HG03378 (cell line): ENCODE measurements around the gene ZNF175.

Source experiments
- ATAC-seq: cut with Tn5 transposase; IDR thresholded peaks from one replicate; pipeline ENCODE4 v1.9.1; 2021; ENCODE audit warnings: mild to moderate bottlenecking, moderate library complexity; ENCODE audit not compliant: unreplicated experiment

The ZNF175 gene

DNA sequence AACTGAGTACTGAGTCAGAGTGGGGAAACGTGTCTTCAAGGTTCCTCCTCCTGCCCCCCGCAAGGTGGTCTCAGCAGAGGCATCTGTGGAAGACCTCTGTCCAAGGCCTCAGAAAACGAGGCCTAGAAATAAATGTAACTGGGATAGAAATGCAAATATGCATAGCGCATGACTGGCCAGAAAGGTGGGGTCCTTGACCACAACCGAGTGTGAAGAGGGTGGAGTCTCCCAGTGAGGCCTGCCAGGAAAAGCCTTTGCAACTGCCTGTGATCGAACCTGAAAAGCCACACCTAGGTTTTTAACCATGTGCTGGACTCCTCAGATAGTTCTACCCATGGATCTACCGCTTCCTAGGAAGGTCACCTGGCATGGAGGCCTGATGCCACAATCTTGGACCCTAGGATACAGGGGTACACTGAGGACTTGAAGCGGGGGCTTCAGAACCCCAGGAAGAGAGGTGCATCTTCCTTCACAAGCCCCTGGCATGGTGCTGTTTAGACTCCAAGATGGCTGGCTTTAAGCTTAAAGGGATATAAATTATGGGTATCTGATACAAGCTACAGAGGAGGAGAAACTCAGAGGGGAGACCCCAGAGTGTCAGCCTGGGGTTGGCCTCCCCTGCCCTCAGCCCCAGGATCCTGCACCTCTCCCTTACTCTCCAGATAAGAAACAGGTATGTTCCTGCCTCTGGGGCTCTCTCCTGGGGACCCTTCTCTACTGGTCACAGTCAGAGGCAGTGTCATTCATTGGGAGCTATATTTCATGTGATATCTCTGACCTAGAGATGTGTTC, 21.4 kb upstream of the ZNF175 start:
- ATAC-seq: no peak

DNA sequence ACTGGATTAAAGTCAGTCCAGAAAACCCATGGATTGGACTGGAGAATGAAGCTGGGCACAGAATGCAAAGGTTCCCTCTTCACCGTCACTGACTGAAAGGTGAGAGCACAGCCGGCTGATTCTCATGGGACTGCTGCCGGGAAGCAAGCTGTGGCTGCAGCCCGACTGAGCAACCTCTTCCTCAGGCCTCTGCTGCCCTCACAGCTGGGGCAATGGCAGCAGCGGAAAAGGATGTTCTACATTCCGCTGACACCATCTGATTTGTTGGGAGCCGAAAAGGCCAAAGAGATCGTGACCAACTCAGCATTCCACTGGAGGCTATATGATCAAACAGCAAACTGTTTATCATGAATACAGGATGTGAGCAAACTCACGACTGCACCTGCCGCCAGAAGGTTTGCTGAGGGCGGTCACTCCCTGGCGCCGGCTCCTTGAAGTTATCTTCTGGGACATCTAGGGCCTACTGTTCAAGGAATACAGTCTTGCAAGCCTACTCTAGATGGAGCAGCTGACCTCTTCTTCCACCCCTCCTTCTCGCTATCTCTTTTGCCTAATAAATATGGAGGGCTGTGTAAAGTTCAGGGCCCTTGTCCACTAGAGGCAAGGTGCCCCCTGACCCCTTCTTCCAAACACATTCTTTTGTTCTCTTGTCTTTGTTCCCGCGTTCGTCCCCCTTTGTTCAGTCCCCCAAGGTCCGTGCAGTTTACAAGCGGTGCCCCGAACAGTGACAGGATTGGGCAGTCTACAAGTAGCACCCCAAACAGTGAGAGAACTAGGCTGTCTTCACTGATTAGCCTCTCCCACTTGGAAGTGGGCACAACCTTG, 20.0 kb upstream of the ZNF175 start:
- no peak for ATAC-seq

DNA sequence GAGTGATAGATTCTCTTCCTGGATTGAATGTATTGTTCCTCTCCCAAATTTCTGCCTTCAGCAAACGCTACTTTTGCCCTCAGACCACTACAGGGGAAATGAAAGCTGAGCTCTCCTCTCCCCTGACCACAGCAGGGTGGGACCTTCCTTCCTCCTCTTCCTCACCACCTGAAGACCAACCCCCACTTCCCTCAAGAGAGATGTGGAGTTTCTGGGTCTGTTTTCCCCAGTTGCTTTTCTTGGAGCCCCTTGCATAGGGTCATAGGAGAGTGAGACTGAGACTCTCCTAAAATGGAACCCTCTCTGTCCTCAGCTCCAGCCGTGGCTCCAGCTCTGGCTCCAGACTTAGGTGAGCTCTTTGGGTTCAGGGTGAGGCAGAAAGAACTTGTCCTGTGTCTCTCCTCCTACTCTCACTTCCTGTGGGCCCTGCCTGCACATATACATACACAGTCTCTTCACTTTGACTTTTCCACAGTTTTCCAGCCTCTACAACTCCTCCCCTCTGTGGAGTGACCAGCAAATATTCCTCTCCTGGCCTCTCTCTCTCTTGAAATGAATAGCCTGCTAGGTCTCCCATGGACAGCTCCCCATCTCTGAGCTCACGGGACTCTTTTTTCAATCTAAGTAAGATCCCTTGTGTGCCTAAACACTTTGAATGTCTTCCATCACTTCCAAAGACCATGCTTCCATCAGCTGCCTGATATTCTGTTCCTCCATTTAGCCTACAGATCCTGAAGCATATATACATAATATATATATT, 19.2 kb upstream of the ZNF175 start:
- ATAC-seq: no peak

DNA sequence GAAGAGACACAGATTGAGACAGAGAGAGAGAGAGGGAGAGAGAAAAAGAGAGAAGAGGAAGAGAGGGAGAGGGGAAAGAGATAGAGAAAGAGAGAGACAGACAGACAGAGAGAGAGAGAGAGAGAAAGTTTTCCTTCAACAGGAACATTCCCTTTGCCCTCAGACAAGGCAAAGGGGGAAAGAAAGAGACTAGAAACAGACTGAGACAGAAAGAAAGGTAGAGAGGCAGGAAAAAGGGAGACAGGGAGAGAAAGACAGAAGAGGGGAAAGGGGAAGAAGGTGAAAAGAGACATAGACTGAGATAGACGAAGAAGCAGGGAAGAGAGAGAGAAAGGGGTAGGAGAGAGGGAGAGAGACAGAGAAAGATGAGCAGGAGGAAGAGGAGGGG, 18.5 kb upstream of the ZNF175 start:
- no peak for ATAC-seq

DNA sequence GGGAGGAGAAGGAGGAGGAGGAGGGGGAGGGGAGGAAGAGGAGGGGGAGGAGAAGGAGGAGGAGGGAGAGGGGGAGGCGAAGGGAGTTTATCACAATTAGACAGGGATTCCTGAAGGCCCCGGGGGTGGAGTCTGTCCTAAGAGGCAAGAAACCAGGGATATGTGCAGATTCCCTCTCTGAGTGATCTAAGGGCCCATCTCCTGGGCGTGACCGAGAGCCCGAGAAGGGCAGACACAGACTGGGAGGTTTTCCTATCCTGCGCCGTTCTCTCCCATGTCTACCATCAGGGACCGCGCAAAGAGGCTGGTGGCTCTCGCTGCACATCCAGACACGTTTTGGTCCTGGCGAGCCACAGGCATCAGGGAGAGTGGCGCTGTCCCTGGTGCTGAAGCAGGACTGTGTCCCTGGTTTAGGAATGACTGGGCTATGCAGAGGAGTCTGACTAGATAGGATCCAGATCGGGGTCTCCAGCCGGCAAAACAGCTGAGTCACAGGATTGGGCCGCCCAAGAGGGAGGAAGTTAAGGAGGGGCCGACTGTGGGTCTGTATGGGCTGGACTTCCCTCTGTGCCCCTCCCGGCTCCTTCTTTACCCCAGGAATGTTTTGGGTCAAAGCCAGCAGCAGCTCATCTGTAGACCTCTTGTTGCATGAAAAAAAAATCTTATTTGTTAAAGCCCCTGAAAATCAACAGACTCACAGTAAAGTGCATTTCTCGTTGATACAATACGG, 17.9 kb upstream of the ZNF175 start:
- no peak for ATAC-seq

DNA sequence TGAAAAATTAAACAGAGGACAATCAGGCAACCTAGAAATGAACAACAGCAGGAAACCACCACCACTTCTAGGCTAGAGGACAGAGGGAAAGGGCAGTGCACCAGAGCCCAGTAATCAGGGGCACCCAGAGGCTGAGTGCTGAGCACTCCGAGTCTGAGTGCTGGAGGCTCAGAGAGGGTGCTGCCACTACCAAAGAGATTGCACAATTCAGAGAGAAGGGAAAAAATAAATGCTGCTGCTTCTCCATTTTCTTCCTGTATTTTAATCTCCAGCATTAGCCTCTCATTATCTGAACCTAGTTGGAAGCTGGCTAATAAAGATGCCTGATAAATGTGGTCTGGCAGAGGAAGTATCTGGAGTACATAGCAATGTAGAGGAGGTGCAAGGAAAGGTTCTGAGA, 11.8 kb upstream of the ZNF175 start:
- ATAC-seq: no peak

DNA sequence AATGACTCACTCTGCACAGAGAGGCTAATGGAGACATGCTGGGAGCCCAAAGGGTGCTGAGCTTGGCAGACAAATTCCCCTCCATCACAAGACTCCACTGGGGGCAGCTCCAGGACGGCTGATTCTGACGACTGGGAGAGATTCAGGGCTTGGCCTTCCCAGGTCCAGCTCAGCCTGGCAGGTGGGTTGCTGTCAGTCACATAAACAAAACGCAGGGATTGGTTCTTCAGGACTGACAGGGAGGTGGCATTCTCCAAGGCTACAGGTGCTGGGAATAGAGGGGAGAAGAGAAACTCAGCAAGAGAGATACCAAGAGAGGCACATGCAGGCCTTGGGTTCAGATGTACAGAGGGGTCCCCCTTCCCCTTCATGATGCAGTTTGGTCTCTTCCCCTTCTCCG, 10.7 kb upstream of the ZNF175 start:
- no peak for ATAC-seq

DNA sequence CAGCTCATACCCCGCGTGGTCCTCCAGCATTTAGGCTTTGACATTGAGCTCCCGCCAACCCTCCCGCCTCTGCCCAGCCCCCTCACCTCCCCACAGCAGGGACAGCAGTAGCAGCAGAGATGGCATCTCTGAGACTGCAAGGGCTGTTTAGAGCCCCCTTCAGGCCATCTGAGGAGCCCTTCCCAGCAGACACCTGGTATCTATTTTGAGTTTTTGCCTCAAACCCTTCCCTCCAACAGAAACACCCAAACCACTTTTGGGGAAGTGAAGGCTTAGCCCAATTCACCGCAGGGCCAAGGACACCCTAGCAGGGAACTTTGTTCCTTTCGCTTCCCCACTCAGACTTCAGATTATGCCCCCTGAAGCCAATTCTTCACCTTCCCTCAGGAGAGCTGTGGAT, 6.3 kb upstream of the ZNF175 start:
- ATAC-seq: no peak

DNA sequence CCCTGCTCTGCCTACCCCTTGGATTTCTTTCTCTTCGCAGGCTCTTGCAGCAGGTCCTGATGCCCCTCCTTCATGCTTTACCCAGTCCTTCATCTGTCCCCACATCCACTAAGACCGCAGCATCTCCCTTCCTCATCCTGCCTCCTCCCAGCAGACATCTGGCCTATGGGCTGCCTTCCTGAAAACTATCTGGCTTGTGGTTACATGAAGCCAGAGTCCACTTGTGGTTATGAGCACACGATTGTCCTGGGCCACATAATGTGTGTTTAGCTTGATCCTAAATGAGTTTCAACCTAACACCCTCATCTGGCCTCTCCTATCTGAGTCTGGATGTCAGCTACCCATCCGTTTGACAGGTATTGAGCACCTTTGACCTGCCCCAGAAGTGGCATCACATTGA, 5.5 kb upstream of the ZNF175 start:
- ATAC-seq: no peak

DNA sequence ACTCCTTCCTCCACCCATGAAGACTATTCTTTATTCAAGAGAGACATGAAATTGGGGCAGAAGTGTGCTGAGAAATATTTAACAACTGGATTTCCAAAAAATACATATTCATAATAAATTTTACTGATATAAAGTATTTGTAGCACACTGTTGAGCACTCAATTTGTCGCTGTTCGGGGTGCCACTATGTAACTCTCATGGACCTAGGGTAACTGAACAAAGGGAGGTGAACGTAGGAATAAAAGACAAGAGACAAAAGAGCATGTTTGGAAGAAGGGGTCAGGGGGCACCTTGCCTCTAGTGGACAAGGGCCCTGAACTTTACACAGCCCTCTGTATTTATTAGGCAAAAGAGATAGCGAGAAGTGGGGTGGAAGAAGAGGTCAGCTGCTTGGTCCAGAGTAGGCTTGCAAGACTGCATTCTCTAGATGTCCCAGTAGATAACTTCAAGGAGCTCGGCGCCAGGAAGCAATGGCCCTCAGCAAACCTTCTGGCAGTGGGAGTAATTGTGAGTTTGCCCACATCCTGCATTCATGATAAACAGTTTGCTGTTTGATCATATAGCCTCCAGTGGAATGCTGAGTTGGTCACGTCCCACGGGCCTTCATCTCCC, 4.5 kb upstream of the ZNF175 start:
- no peak for ATAC-seq

DNA sequence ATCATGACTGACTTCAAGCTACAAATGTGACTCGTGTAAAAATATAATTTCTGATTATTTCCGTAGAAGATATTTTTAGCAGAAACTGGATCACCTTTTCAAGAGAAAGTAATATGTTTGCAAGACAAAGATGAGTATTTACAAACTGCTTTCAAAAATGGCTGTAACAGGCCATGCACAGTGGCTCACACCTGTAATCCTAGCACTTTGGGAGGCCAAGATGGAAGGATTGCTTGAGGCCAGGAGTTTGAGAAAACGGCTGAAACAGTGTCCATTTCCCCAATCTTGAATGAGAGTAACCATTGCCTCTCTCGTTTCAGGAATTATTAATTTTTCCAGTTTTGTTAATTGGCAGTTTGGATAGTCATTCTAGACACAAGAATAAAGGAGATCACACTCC, 3.5 kb upstream of the ZNF175 start:
- no peak for ATAC-seq

DNA sequence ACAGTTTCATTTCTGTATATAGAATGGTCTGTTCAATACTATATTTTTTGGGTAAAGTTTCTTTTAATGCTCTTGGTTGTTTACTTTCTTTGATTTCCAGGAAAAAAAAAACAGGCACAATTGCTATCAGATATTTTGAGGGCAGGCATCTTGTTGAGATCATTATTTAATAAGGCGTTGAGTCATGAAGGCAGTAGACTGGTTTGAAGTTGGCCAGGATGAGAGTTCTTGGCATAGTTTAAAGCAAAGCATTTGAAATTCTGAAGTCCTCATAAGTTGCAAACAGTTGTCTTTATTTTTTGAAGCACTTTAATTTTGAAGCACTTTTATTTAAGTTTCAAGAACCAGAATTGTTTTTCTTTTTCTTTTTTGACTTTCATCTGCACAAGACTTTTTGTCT, 2.6 kb upstream of the ZNF175 start:
- no peak for ATAC-seq

DNA sequence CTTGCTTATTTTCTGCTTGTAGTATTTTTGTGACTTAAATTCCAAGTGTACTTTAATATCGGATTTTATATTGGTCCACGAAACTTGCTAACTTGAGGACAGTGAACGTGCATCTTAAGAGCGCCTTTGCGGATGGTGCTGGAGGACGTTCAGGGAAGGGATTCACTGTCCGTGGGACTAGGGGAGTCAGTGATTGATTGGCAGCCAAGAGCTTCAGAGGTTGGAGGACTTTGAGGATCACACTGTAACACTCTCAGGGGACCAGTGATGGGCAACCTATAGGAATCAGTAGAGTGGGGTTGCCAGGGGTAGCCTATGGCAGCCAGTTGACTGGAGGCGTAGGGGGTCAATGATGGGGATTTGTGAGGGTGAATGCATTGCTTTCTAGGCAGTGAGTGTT, 516 bp downstream of the ZNF175 start:
- no peak for ATAC-seq

DNA sequence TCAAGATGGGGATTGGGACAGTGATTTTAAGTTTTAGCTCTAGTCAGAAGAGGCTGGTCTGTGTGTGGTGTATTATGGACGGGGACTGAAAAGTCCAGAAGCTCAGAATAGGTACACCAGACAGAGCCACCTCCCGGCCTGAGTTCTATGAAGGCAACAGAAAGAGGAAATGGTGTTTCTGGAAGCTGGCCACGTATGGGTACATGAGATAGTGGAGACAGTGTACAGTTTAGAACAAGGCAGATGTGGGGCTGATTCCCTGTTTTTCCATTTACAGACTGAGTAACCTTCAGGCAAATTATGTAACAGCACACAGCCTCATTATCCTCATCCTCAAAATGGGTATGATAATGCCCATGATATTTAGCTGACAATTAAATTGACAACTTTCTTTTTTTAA, 1.3 kb downstream of the ZNF175 start:
- ATAC-seq: no peak

DNA sequence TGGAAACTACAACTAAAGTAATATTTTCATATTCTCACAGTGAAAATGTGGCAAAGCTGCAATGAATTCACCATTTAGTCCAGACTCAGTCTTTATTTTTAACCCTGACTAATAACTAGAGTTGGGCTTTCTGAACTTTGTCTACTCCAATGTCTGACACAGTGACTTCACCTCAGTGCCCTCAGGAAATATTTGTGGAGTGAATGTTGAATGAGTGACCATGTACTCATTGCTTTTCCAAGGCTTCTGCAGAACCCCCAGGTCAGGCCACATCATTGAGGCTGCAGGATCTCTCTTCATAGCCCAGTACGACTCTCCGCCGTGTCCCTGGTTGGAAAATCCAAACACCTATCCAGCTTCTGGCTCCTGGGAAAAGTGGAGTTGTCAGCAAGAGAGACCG, 1.8 kb downstream of the ZNF175 start:
- ATAC-seq: no peak

DNA sequence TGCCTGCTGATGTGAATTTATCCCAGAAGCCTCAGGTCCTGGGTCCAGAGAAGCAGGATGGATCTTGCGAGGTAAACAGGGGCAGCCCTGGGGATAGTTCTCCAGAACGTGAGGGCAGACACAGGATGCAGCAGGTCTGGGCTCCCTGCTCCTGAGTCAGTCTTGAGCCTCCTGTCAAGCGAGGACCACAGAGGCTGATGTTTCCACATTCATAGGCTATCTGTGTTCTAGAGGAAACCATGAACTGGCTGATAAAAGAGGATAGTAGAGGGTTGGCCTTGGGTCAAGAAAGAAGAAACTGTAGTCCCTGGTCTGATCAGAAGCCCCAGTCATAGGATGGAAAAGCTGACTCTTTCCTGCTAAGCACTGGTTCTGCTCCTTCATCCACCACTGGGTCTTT, 2.2 kb downstream of the ZNF175 start:
- ATAC-seq: no peak

DNA sequence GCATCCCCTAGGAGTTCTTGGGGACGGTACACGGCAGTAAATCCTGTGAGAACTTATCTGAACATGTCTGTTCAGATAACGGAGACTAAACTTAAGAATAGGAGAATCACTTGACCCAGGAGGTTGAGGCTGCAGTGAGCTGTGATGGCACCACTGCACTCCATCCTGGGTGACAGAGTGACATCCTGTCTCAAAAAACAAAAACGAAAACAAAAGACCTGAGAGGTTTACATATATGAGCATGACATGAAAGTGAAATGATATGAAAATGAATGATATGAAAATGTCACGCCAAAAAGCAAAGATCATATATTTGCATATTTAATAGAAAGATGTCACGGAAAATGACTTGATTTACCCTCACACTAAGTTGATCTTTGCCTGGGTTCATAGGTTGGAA, 5.8 kb downstream of the ZNF175 start:
- no peak for ATAC-seq

DNA sequence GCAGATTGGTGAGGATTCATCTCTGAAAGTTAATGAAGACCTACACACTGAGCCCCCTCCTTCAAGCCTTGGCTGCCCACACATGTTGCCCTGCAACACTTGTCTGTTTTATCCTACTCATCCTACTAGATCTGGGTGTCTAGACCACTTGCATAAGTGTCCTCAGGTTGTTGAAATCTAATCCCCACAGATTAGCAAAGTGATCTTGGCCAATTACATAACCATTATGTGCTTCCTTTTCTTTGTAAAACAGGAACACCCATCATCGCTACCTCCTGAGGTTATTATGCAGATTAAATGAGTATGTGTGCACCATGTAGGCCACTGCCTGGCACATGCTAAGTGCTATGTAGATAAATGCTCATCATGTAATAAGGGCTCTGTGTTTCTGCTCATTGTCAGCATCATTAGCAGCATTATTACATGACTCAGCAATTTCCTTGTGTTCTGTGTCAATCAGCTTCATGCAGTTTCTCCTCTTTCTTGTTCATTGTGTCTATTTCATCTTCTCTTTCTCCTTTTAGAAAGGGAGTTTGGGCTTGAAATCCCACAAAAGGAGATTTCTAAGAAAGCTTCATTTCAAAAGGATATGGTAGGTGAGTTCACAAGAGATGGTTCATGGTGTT, 15.1 kb downstream of the ZNF175 start:
- ATAC-seq: no peak

DNA sequence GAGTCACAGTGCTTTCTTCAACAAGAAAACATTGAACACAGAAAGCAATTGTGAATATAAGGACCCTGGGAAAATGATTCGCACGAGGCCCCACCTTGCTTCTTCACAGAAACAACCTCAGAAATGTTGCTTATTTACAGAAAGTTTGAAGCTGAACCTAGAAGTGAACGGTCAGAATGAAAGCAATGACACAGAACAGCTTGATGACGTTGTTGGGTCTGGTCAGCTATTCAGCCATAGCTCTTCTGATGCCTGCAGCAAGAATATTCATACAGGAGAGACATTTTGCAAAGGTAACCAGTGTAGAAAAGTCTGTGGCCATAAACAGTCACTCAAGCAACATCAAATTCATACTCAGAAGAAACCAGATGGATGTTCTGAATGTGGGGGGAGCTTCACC, 15.7 kb downstream of the ZNF175 start:
- ATAC-seq: no peak
